D721Med (cell line): ENCODE measurements around the gene SEH1L.
A peak's percentile ranks its signal among the peaks of the same experiment; 100 is the strongest.
"Not testable (repeated sequence)": the region's sequence is repeated elsewhere in the genome, so short reads cannot be mapped to it uniquely, and the experiment has no call there.

Source experiments
- DNase-seq: peaks from one replicate; pipeline ENCODE4 v3.0.0; 2011; ENCODE audit warnings: low spot score; ENCODE audit not compliant: insufficient read length
- FAIRE-seq: peaks from 2 replicates; lab custom pipeline; 2011; peaks lifted over from hg19 to GRCh38; lab: Jason Lieb, UNC
- CTCF ChIP-seq: IDR thresholded peaks from 2 replicates; pipeline ENCODE4 v1.5.1; 2012; ENCODE audit warnings: mild to moderate bottlenecking, control low read depth; ENCODE audit not compliant: insufficient read depth; ENCODE audit errors: missing control alignments

SEH1L gene

GRCh38 chr18:12995952-12996477 lies 48.2 kb downstream of the SEH1L start:
- TF ChIP-seq CTCF = no peak
- no peak for FAIRE-seq

GRCh38 chr18:12996661-12997292 lies 49.0 kb downstream of the SEH1L start:
- FAIRE-seq (no peak), DNase-seq (no peak)
- no peak for TF ChIP-seq CTCF

More at GRCh38 chr18:12995952-12996477, 48.2 kb downstream of the SEH1L start:
- no peak for DNase-seq

- not testable (repeated sequence) for DNase-seq, FAIRE-seq
These were observed 49.5 kb downstream of the SEH1L start for GRCh38 chr18:12997330-12997729.

GRCh38 chr18:12998332-12999060 lies 50.7 kb downstream of the SEH1L start:
- TF ChIP-seq CTCF = no peak
- FAIRE-seq = no peak
- no peak for DNase-seq

GRCh38 chr18:13003466-13003896 lies 55.7 kb downstream of the SEH1L start:
- no peak for DNase-seq
- TF ChIP-seq CTCF = peak; percentile 44
- FAIRE-seq = no peak

GRCh38 chr18:13004396-13004795 lies 56.6 kb downstream of the SEH1L start:
- DNase-seq (no peak), FAIRE-seq (no peak)
- no peak for TF ChIP-seq CTCF

GRCh38 chr18:13005289-13005688 lies 57.5 kb downstream of the SEH1L start:
- DNase-seq (no peak), FAIRE-seq (no peak)
- TF ChIP-seq CTCF = no peak
